Heart right ventricle (tissue), 16 donors: ENCODE measurements around the gene FTCDNL1. TPM values are rescaled to one million over a fixed set of nuclear protein-coding genes. Genes with fewer than 3 reads are reported as not detected.

Source experiments
- ATAC-seq, 8 donors: fragments of 200-7000 bp; cut with Tn5 transposase; one replicate each; pipeline ENCODE4 v1.9.1; 2020; ENCODE audit warnings: mild to moderate bottlenecking in 8 of 8, moderate library complexity in 8 of 8, moderate number of reproducible peaks in 1 of 8
- DNase-seq, 2 donors: peaks; one replicate each; pipeline ENCODE4 v3.0.0-alpha.2; 2020
- H3K27ac ChIP-seq, 10 donors: fragments of 200-600 bp; sonication (generic) in 2 of 10; one replicate each; pipeline versions ENCODE4 v1.5.0 to v1.8.0; 2020 to 2022; ENCODE audit warnings: mild to moderate bottlenecking in 3 of 10
- H3K27me3 ChIP-seq, 7 donors: fragments of 200-600 bp; one replicate each; pipeline ENCODE4 v1.8.0; 2021 to 2022; ENCODE audit warnings: mild to moderate bottlenecking in 2 of 7
- H3K36me3 ChIP-seq, 9 donors: fragments of 200-600 bp; sonication (generic) in 1 of 9; one replicate each; pipeline versions ENCODE4 v1.5.0 to v1.8.0; 2020 to 2022; ENCODE audit warnings: mild to moderate bottlenecking in 2 of 9
- H3K4me1 ChIP-seq, 9 donors: fragments of 200-600 bp; sonication (generic) in 1 of 9; one replicate each; pipeline versions ENCODE4 v1.5.0 to v1.8.0; 2020 to 2022; ENCODE audit warnings: mild to moderate bottlenecking in 4 of 9
- H3K4me3 ChIP-seq, 10 donors: fragments of 200-600 bp; sonication (generic) in 2 of 10; one replicate each; pipeline versions ENCODE4 v1.5.0 to v1.8.0; 2020 to 2022; ENCODE audit warnings: mild to moderate bottlenecking in 7 of 10, moderate library complexity in 2 of 10
- H3K9me3 ChIP-seq, 11 donors: fragments of 200-600 bp in 10 of 11; sonication (generic) in 2 of 11; one replicate each; pipeline versions ENCODE4 v1.5.0 to v1.8.0; 2013 to 2022; ENCODE audit warnings: mild to moderate bottlenecking in 2 of 11, control low read depth in 1 of 11, moderate library complexity in 1 of 11
- WGBS, 2 donors: extraction: QIAGEN DNeasy Blood & Tissue Kit; methylation state at CpG; one replicate each; pipeline ENCODE4 v1.1.7; 2013; ENCODE audit warnings: inconsistent platforms in 1 of 2; 5-methylcytosine and 5-hydroxymethylcytosine counted together
- intact Hi-C, 10 donors: fragments of 100-400 bp; cut with DNase I; formaldehyde crosslinking; loops; one replicate each; pipeline versions ENCODE4 v1.11.1 to v1.14.2; 2022
- polyA plus RNA-seq, 2 donors: library from polyadenylated mRNA; stranded (reverse); fragments of 200-250 nt; gene quantifications; one replicate each; pipeline ENCODE4 v1.2.3, GENCODE V29; 2013
- total RNA-seq, 10 donors: library from RNA; stranded (reverse); fragmentation: NEBNext Ultra II Directional in 3 of 10; extraction: Animal tissue kit (Norgen Biotek cat#: 25700) in 3 of 10; gene quantifications; one replicate each; pipeline versions ENCODE4 v1.2.1 to v1.2.4, GENCODE V29; 2021 to 2023
- TF ChIP-seq, protein P1 (sequence below), 9 donors: fragments of 200-600 bp; sonication (generic) in 2 of 9; IDR thresholded peaks; one replicate each; pipeline versions ENCODE4 v1.5.0 to v1.8.0; 2021 to 2022; ENCODE audit warnings: antibody characterized with exemption in 9 of 9, mild to moderate bottlenecking in 5 of 9, moderate library complexity in 1 of 9
- donor health status: Arrhythmogenic right ventricular cardiomyopathy.
- donor health status: ischemic (EF 13 %, LVEDD 7.1; RV severe dilation, severe dysfunction).
- donor health status: healthy with polysubstance abuse.
- donor health status: DM: no; HTN: yes; CAD: no.
- donor health status: DM: no; HTN: no; CAD: no.
- donor health status: ischemic (EF 25% LVEDD 6.9; RV normal size, moderate dysfunction).
- donor health status: ischemic (EF 25% LVEDD 5.7; RV mildly dilated, moderate dysfunction).
- donor health status: healthy.
- donor health status: DM: yes; HTN: yes; CAD: no.
- donor health status: Ischemic cardiomyopathy.
- donor health status: ischemic (EF 35%, LVEDD 5.7; RV mildly dilated, moderate dysfunction).
- donor health status: nonischemic (EF 11% LVEDD 7.7; RV severe dilation, severe dysfunction).
- donor health status: DM: yes; HTN: yes; CAD: no.
- donor health status: PGD.
- donor health status: ischemic (EF 29% LVEDD 5.4; RV normal size, mild dysfunction).
- donor health status: nonischemic (EF 23%, LVEDD 6.1; RV moderate dilation, normal function).

Gene FTCDNL1
- total and polyA plus RNA-seq, 12 donors = 0.44 to 7.1 (median 4.3) TPM

GRCh38 chr2:199833525-199833924 is 17.5 kb downstream of the FTCDNL1 start:
- no peak overlapping the region for H3K4me3 ChIP-seq
- H3K27ac ChIP-seq = no peak overlapping the region
- no peaks in the 10 kb centered on the region for H3K4me1 ChIP-seq
- H3K9me3 ChIP-seq = no peaks in the 10 kb centered on the region
- no peaks in the 10 kb centered on the region for H3K36me3 ChIP-seq
- ATAC-seq (no peak), DNase-seq (no peak)
- 14 to 30% methylated on average over 1 of the region's 1 CpG for WGBS, 2 donors
- no peaks in the 10 kb centered on the region for H3K27me3 ChIP-seq
- intact Hi-C loops = no loop called here
- TF ChIP-seq, protein P1, sequence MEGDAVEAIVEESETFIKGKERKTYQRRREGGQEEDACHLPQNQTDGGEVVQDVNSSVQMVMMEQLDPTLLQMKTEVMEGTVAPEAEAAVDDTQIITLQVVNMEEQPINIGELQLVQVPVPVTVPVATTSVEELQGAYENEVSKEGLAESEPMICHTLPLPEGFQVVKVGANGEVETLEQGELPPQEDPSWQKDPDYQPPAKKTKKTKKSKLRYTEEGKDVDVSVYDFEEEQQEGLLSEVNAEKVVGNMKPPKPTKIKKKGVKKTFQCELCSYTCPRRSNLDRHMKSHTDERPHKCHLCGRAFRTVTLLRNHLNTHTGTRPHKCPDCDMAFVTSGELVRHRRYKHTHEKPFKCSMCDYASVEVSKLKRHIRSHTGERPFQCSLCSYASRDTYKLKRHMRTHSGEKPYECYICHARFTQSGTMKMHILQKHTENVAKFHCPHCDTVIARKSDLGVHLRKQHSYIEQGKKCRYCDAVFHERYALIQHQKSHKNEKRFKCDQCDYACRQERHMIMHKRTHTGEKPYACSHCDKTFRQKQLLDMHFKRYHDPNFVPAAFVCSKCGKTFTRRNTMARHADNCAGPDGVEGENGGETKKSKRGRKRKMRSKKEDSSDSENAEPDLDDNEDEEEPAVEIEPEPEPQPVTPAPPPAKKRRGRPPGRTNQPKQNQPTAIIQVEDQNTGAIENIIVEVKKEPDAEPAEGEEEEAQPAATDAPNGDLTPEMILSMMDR (IDR thresholded peaks at IDR 0.05) = no peak

GRCh38 chr2:199830531-199830930 is 20.5 kb downstream of the FTCDNL1 start:
- 73 to 79% methylated on average over 9 of the region's 9 CpGs for WGBS, 2 donors
- no peaks in the 10 kb centered on the region for H3K9me3 ChIP-seq
- intact Hi-C loops = no loop called here
- no peaks in the 10 kb centered on the region for H3K27me3 ChIP-seq
- DNase-seq (no peak), ATAC-seq (no peak)
- no peaks in the 10 kb centered on the region for H3K4me1 ChIP-seq
- H3K36me3 ChIP-seq = no peaks in the 10 kb centered on the region
- no peak overlapping the region for H3K4me3 ChIP-seq
- TF ChIP-seq, protein P1 (IDR thresholded peaks at IDR 0.05) = no peak
- H3K27ac ChIP-seq = no peak overlapping the region

GRCh38 chr2:199829628-199830027 is 21.4 kb downstream of the FTCDNL1 start:
- no peaks in the 10 kb centered on the region for H3K4me1 ChIP-seq
- no peak overlapping the region for H3K27ac ChIP-seq
- no peak for ATAC-seq
- H3K36me3 ChIP-seq = no peaks in the 10 kb centered on the region
- no peaks in the 10 kb centered on the region for H3K9me3 ChIP-seq
- no peaks in the 10 kb centered on the region for H3K27me3 ChIP-seq
- intact Hi-C loops = no loop called here
- 81 to 85% methylated on average over 2 of the region's 2 CpGs for WGBS, 2 donors
- DNase-seq = no peak
- TF ChIP-seq, protein P1 (IDR thresholded peaks at IDR 0.05) = no peak
- H3K4me3 ChIP-seq = no peak overlapping the region

DNA sequence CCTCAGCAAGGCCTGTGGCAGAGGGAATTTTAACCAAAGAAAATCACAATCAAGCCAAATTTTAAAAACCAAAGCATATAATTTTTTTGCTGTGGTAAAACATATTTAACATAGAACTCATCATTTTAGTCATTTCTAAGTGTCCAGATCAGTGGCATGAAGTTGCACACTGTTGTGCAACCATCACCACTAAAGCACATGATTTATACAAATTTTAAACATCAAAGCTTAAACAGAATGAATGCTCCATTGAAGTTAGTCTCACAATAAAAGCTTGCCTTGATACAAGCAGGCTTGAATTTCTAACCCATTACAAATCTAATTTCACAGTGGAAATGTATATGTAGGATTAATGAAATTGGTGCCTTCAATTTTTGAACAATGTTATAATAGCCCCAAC is 31.2 kb downstream of the FTCDNL1 start:
- H3K36me3 ChIP-seq = no peaks in the 10 kb centered on the region
- intact Hi-C loops = no loop called here
- no peak overlapping the region for H3K27ac ChIP-seq
- H3K27me3 ChIP-seq = no peaks in the 10 kb centered on the region
- H3K4me3 ChIP-seq = no peak overlapping the region
- TF ChIP-seq, protein P1 (IDR thresholded peaks at IDR 0.05) = no peak
- no peak for DNase-seq
- no peaks in the 10 kb centered on the region for H3K4me1 ChIP-seq
- ATAC-seq = no peak
- H3K9me3 ChIP-seq = no peaks in the 10 kb centered on the region

- Histone ChIP-seq H3K4me3 (no peak overlapping the region), H3K27me3 (no peaks in the 10 kb centered on the region), H3K27ac (no peak overlapping the region), H3K9me3 (no peaks in the 10 kb centered on the region), H3K36me3 (no peaks in the 10 kb centered on the region), H3K4me1 (no peaks in the 10 kb centered on the region)
- ATAC-seq = no peak
- intact Hi-C loops = no loop called here
- DNase-seq = no peak
- 83 to 91% methylated on average over 2 of the region's 2 CpGs for WGBS, 2 donors
- TF ChIP-seq, protein P1 (IDR thresholded peaks at IDR 0.05) = no peak
Measured at GRCh38 chr2:199818754-199819153, 32.2 kb downstream of the FTCDNL1 start.
